ENCODE measurements around the gene PJA2.

Gene PJA2

DNA sequence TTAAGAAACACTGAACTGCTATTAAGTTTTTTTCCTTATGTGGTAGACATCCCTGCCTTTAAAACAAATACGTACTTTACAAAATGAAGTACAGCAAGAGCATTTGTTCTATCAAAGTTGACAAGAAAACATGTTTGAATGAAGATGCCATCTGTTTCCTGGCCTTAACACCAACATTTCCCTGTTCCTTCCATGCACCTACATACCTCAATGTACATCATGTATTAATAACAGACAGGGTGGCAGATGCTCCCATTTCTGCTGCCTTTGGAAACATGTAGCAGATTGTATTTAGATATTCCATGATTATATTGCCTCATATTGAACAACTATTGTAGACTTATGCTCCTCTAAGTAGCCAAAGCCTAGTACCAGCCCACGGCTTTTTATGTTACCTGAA, 104.4 kb downstream of the PJA2 start:
- Histone ChIP-seq H3K27ac (replicated peaks) (no peak overlapping the region), H3K27me3 (ENCODE audit: insufficient read depth, poor library complexity, severe bottlenecking) (no peaks in the 10 kb centered on the region), H3K4me3 (replicated peaks; ENCODE audit: insufficient read depth, low read length) (no peak overlapping the region)
- DNase-seq (ENCODE audit: low read depth in 1 of 2, low spot score in 1 of 2) = no peak
- TF ChIP-seq, protein P1, sequence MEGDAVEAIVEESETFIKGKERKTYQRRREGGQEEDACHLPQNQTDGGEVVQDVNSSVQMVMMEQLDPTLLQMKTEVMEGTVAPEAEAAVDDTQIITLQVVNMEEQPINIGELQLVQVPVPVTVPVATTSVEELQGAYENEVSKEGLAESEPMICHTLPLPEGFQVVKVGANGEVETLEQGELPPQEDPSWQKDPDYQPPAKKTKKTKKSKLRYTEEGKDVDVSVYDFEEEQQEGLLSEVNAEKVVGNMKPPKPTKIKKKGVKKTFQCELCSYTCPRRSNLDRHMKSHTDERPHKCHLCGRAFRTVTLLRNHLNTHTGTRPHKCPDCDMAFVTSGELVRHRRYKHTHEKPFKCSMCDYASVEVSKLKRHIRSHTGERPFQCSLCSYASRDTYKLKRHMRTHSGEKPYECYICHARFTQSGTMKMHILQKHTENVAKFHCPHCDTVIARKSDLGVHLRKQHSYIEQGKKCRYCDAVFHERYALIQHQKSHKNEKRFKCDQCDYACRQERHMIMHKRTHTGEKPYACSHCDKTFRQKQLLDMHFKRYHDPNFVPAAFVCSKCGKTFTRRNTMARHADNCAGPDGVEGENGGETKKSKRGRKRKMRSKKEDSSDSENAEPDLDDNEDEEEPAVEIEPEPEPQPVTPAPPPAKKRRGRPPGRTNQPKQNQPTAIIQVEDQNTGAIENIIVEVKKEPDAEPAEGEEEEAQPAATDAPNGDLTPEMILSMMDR (IDR thresholded peaks at IDR 0.05; ENCODE audit: insufficient read depth, low read length) = no peak
- TF ChIP-seq REST (IDR thresholded peaks at IDR 0.05; ENCODE audit: insufficient replicate concordance, low read depth) (no peak), POLR2AphosphoS5 (IDR thresholded peaks at IDR 0.05; ENCODE audit: low read depth) (no peak), GABPA (IDR thresholded peaks at IDR 0.05; ENCODE audit: low read depth) (no peak), SPI1 (IDR thresholded peaks at IDR 0.05; ENCODE audit: borderline replicate concordance, low read depth) (no peak)

GRCh38 chr5:109304309-109304708, 105.5 kb downstream of the PJA2 start:
- no peak overlapping the region for H3K4me3 ChIP-seq (replicated peaks; ENCODE audit: insufficient read depth, low read length)
- H3K27me3 ChIP-seq (ENCODE audit: insufficient read depth, poor library complexity, severe bottlenecking) = no peaks in the 10 kb centered on the region
- no peak for DNase-seq (ENCODE audit: low read depth in 1 of 2, low spot score in 1 of 2)
- no peak overlapping the region for H3K27ac ChIP-seq (replicated peaks)
- TF ChIP-seq GABPA (IDR thresholded peaks at IDR 0.05; ENCODE audit: low read depth) = no peak
- no peak for TF ChIP-seq REST (IDR thresholded peaks at IDR 0.05; ENCODE audit: insufficient replicate concordance, low read depth)
- no peak for TF ChIP-seq POLR2AphosphoS5 (IDR thresholded peaks at IDR 0.05; ENCODE audit: low read depth)
- no peak for TF ChIP-seq SPI1 (IDR thresholded peaks at IDR 0.05; ENCODE audit: borderline replicate concordance, low read depth)
- TF ChIP-seq, protein P1 (IDR thresholded peaks at IDR 0.05; ENCODE audit: insufficient read depth, low read length) = no peak

GRCh38 chr5:109300367-109300766, 109.4 kb downstream of the PJA2 start:
- no peaks in the 10 kb centered on the region for H3K27me3 ChIP-seq (ENCODE audit: insufficient read depth, poor library complexity, severe bottlenecking)
- H3K4me3 ChIP-seq (replicated peaks; ENCODE audit: insufficient read depth, low read length) = no peak overlapping the region
- TF ChIP-seq SPI1 (IDR thresholded peaks at IDR 0.05; ENCODE audit: borderline replicate concordance, low read depth) (no peak), POLR2AphosphoS5 (IDR thresholded peaks at IDR 0.05; ENCODE audit: low read depth) (no peak), REST (IDR thresholded peaks at IDR 0.05; ENCODE audit: insufficient replicate concordance, low read depth) (no peak), GABPA (IDR thresholded peaks at IDR 0.05; ENCODE audit: low read depth) (no peak)
- TF ChIP-seq, protein P1 (IDR thresholded peaks at IDR 0.05; ENCODE audit: insufficient read depth, low read length) = no peak
- DNase-seq (ENCODE audit: low read depth in 1 of 2, low spot score in 1 of 2) = no peak
- no peak overlapping the region for H3K27ac ChIP-seq (replicated peaks)

Measured in HL-60 (cell line).